Body of pancreas (tissue), 4 donors: ENCODE measurements around the gene RAB20.

ENCODE experiments used
- POLR2A ChIP-seq, 3 donors: fragments of 450-650 bp; IDR thresholded peaks; one replicate each; pipeline ENCODE4 v1.6.1; 2016; ENCODE audit warnings: antibody characterized with exemption in 3 of 3, mild to moderate bottlenecking in 2 of 3
- TF ChIP-seq, protein P1 (sequence below), 7 experiments: fragments of 450-650 bp in 4 of 7; fragments of 200-600 bp in 3 of 7; sonication (generic) in 3 of 7; IDR thresholded peaks; one replicate each; pipeline ENCODE4 v1.5.1; 2016 to 2019; ENCODE audit warnings: antibody characterized with exemption in 7 of 7

DNA sequence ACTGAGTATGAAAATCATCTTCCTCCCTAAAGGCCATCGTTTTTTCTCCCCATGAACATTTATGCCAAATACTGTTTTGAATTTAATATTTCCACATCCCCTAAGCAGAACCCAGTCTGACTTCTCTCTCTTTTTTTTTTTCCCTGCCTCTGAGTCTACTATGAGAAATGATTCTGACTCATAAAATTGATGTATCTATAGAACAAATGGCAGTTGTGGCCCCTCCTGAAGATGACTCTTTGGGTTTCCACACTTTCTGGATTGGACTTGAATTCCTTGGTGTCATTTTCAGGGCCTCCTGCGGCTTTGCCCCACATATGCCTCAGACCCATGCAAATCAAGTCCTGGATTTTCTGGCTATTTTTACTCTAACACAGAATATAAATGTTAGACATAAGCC is 31.1 kb upstream of the RAB20 start:
- no peak for TF ChIP-seq POLR2A (IDR thresholded peaks at IDR 0.05)
- TF ChIP-seq, protein P1, sequence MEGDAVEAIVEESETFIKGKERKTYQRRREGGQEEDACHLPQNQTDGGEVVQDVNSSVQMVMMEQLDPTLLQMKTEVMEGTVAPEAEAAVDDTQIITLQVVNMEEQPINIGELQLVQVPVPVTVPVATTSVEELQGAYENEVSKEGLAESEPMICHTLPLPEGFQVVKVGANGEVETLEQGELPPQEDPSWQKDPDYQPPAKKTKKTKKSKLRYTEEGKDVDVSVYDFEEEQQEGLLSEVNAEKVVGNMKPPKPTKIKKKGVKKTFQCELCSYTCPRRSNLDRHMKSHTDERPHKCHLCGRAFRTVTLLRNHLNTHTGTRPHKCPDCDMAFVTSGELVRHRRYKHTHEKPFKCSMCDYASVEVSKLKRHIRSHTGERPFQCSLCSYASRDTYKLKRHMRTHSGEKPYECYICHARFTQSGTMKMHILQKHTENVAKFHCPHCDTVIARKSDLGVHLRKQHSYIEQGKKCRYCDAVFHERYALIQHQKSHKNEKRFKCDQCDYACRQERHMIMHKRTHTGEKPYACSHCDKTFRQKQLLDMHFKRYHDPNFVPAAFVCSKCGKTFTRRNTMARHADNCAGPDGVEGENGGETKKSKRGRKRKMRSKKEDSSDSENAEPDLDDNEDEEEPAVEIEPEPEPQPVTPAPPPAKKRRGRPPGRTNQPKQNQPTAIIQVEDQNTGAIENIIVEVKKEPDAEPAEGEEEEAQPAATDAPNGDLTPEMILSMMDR (IDR thresholded peaks at IDR 0.05) = no peak
